22Rv1 (cell line): ENCODE measurements around the gene COL13A1.

Source experiments
- H3K27ac ChIP-seq: fragments of 450-650 bp; 2 replicates; pipeline ENCODE4 v1.5.1; 2017
- CTCF ChIP-seq: fragments of 450-650 bp; IDR thresholded peaks from 2 replicates; pipeline ENCODE4 v1.5.1; 2017; ENCODE audit warnings: mild to moderate bottlenecking
- ZFX ChIP-seq: fragments of 450-650 bp; IDR thresholded peaks from 2 replicates; pipeline ENCODE4 v1.6.1; 2017; ENCODE audit warnings: antibody characterized with exemption, borderline replicate concordance

The COL13A1 gene

GRCh38 chr10:69872323-69872722, 70.6 kb downstream of the COL13A1 start:
- no peak overlapping the region for H3K27ac ChIP-seq
- TF ChIP-seq CTCF, result no peak

- TF ChIP-seq ZFX (no peak), CTCF (no peak)
- H3K27ac ChIP-seq, result no peak overlapping the region
Observed at GRCh38 chr10:69873135-69873639, 71.5 kb downstream of the COL13A1 start.

- H3K27ac ChIP-seq, result no peak overlapping the region
- no peak for TF ChIP-seq ZFX
- no peak for TF ChIP-seq CTCF
Observed at GRCh38 chr10:69874449-69874848, 72.7 kb downstream of the COL13A1 start.

- H3K27ac ChIP-seq, result no peak overlapping the region
- TF ChIP-seq ZFX (no peak), CTCF (no peak)
Observed at GRCh38 chr10:69875856-69876255, 74.2 kb downstream of the COL13A1 start.

GRCh38 chr10:69876286-69876685, 74.6 kb downstream of the COL13A1 start:
- TF ChIP-seq ZFX (no peak), CTCF (no peak)

GRCh38 chr10:69876931-69877330, 75.2 kb downstream of the COL13A1 start:
- TF ChIP-seq ZFX (no peak), CTCF (no peak)
- no peak overlapping the region for H3K27ac ChIP-seq

More at GRCh38 chr10:69876286-69876685, 74.6 kb downstream of the COL13A1 start:
- H3K27ac ChIP-seq, result no peak overlapping the region

GRCh38 chr10:69878038-69878437, 76.3 kb downstream of the COL13A1 start:
- TF ChIP-seq CTCF (no peak), ZFX (no peak)
- H3K27ac ChIP-seq, result no peak overlapping the region
